ENCODE data around the gene CCDC116.
"Not testable (repeated sequence)": the region's sequence is repeated elsewhere in the genome, so short reads cannot be mapped to it uniquely, and the experiment has no call there.

Gene CCDC116

DNA sequence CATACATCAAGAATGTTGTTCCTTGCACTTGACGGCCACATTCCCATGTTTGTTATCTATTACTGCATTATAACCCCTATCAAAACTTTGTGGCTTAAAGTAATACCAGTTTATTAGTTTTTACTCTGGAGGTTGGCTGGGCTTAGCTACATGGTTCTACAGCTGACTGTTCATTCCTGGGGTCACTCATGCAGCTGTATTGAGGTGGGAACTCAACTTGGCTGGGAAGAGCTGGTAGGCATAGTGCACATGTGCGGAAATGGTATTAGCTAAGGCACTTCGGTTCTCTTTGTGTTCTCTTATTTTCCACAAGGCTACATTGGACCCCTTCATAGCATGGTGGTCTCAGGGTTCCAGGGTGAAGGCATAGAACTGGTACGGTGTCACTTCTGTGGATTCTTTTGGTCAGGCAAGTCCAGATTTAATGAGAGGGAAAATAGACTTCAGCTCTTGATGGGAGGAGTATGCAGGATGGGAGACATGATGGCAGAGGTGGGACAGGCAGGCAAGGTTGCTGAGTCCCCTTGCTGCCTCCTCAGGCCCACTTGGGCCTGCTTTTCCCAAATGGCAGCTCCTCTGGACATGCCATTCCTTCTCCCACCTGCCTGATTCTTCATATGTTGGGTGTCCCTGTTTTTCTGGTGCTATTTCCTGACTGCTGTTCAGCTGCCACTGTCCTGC, 18.9 kb upstream of the CCDC116 start:
- ATAC-seq: no peak

GRCh38 chr22:21615731-21616130, 16.8 kb upstream of the CCDC116 start:
- no peak for TF ChIP-seq CSDC2 (CRISPR knock-in tag; IDR thresholded peaks at IDR 0.05)
- TF ChIP-seq OSR1 (CRISPR knock-in tag; IDR thresholded peaks at IDR 0.05): no peak
- TF ChIP-seq, protein P1, sequence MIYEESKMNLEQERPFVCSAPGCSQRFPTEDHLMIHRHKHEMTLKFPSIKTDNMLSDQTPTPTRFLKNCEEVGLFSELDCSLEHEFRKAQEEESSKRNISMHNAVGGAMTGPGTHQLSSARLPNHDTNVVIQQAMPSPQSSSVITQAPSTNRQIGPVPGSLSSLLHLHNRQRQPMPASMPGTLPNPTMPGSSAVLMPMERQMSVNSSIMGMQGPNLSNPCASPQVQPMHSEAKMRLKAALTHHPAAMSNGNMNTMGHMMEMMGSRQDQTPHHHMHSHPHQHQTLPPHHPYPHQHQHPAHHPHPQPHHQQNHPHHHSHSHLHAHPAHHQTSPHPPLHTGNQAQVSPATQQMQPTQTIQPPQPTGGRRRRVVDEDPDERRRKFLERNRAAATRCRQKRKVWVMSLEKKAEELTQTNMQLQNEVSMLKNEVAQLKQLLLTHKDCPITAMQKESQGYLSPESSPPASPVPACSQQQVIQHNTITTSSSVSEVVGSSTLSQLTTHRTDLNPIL (CRISPR knock-in tag; IDR thresholded peaks at IDR 0.05; ENCODE audit: low read depth): no peak
- no peak for TF ChIP-seq ZNF565 (CRISPR knock-in tag; conservative IDR thresholded peaks at IDR 0.05; ENCODE audit: low read depth)
- TF ChIP-seq PPARA (CRISPR knock-in tag; IDR thresholded peaks at IDR 0.05; ENCODE audit: borderline replicate concordance): no peak
- TF ChIP-seq, protein P2, sequence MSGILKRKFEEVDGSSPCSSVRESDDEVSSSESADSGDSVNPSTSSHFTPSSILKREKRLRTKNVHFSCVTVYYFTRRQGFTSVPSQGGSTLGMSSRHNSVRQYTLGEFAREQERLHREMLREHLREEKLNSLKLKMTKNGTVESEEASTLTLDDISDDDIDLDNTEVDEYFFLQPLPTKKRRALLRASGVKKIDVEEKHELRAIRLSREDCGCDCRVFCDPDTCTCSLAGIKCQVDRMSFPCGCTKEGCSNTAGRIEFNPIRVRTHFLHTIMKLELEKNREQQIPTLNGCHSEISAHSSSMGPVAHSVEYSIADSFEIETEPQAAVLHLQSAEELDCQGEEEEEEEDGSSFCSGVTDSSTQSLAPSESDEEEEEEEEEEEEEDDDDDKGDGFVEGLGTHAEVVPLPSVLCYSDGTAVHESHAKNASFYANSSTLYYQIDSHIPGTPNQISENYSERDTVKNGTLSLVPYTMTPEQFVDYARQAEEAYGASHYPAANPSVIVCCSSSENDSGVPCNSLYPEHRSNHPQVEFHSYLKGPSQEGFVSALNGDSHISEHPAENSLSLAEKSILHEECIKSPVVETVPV (CRISPR knock-in tag; IDR thresholded peaks at IDR 0.05): no peak
- TF ChIP-seq ZNF8 (CRISPR knock-in tag; IDR thresholded peaks at IDR 0.05): no peak
- TF ChIP-seq ZNF70 (CRISPR knock-in tag; IDR thresholded peaks at IDR 0.05): no peak
- no peak for TF ChIP-seq SNAI2 (CRISPR knock-in tag; IDR thresholded peaks at IDR 0.05)
- TF ChIP-seq BACH2 (CRISPR knock-in tag; IDR thresholded peaks at IDR 0.05; ENCODE audit: borderline replicate concordance): no peak
- TF ChIP-seq TCF4 (CRISPR knock-in tag; IDR thresholded peaks at IDR 0.05; ENCODE audit: borderline replicate concordance): no peak
- no peak for TF ChIP-seq PATZ1 (CRISPR knock-in tag; IDR thresholded peaks at IDR 0.05; ENCODE audit: borderline replicate concordance)
- no peak for TF ChIP-seq ZFP30 (CRISPR knock-in tag; IDR thresholded peaks at IDR 0.05)
- TF ChIP-seq ZC3H10 (CRISPR knock-in tag; IDR thresholded peaks at IDR 0.05): no peak
- TF ChIP-seq TOX (CRISPR knock-in tag; IDR thresholded peaks at IDR 0.05; ENCODE audit: borderline replicate concordance): no peak
- ATAC-seq: no peak

More for the DNA sequence above, 18.9 kb upstream of the CCDC116 start:
- TF ChIP-seq PPARA (CRISPR knock-in tag; IDR thresholded peaks at IDR 0.05; ENCODE audit: borderline replicate concordance) (no peak), ZFP3 (CRISPR knock-in tag; IDR thresholded peaks at IDR 0.05) (no peak), ISL1 (CRISPR knock-in tag; IDR thresholded peaks at IDR 0.05) (no peak), TCF4 (CRISPR knock-in tag; IDR thresholded peaks at IDR 0.05; ENCODE audit: borderline replicate concordance) (no peak)

DNA sequence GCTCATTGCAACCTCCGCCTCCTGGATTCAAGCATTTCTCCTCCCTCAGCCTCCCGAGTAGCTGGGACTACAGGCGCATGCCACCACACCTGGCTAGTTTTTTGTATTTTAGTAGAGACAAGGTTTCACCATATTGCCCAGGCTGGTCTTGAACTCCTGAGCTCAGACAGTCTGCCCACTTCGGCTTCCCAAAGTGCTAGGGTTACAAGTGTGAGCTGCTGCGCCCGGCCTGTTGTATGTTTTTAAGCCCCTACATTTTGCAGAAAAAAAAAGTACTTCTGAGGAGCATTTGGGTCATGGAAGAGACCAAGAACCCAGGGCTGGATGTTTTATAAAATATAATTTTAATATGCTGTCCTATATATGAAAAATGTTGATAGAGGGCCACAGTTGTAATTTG, 15.2 kb upstream of the CCDC116 start:
- ATAC-seq: not testable (repeated sequence)

- ATAC-seq: no peak
- TF ChIP-seq CSDC2 (CRISPR knock-in tag; IDR thresholded peaks at IDR 0.05) (no peak), PPARA (CRISPR knock-in tag; IDR thresholded peaks at IDR 0.05; ENCODE audit: borderline replicate concordance) (no peak), ZNF8 (CRISPR knock-in tag; IDR thresholded peaks at IDR 0.05) (no peak), ZC3H10 (CRISPR knock-in tag; IDR thresholded peaks at IDR 0.05) (no peak), OSR1 (CRISPR knock-in tag; IDR thresholded peaks at IDR 0.05) (no peak), ISL1 (CRISPR knock-in tag; IDR thresholded peaks at IDR 0.05) (no peak), GLIS3 (CRISPR knock-in tag; IDR thresholded peaks at IDR 0.05) (no peak), ARNTL (CRISPR knock-in tag; IDR thresholded peaks at IDR 0.05; ENCODE audit: borderline replicate concordance, low read depth) (no peak), ESRRG (CRISPR knock-in tag; IDR thresholded peaks at IDR 0.05) (no peak), TOX (CRISPR knock-in tag; IDR thresholded peaks at IDR 0.05; ENCODE audit: borderline replicate concordance) (no peak)
- TF ChIP-seq, protein P1 (CRISPR knock-in tag; IDR thresholded peaks at IDR 0.05; ENCODE audit: low read depth): no peak
- TF ChIP-seq, protein P2 (CRISPR knock-in tag; IDR thresholded peaks at IDR 0.05): no peak
These were observed 11.5 kb upstream of the CCDC116 start for GRCh38 chr22:21621025-21621424.
